Measurements from ENCODE around the gene GPR26.
"Not testable (repeated sequence)": the region's sequence is repeated elsewhere in the genome, so short reads cannot be mapped to it uniquely, and the experiment has no call there.

The GPR26 gene

GRCh38 chr10:123715546-123715945 is 49.4 kb downstream of the GPR26 start:
- no peak for DNase-seq (ENCODE audit: low read depth)

- DNase-seq (ENCODE audit: low read depth): no peak
Observed at GRCh38 chr10:123717336-123717735, 51.2 kb downstream of the GPR26 start.

GRCh38 chr10:123718544-123719060 is 52.4 kb downstream of the GPR26 start:
- DNase-seq (ENCODE audit: low read depth): no peak

- no peak for DNase-seq (ENCODE audit: low read depth)
Observed at GRCh38 chr10:123720536-123720935, 54.4 kb downstream of the GPR26 start.

GRCh38 chr10:123721441-123722049 is 55.4 kb downstream of the GPR26 start:
- no peak for DNase-seq (ENCODE audit: low read depth)

- no peak for DNase-seq (ENCODE audit: low read depth)
Observed at GRCh38 chr10:123722351-123722750, 56.2 kb downstream of the GPR26 start.

- no peak for DNase-seq (ENCODE audit: low read depth)
Observed at GRCh38 chr10:123724747-123725146, 58.6 kb downstream of the GPR26 start.

- DNase-seq (ENCODE audit: low read depth): no peak
Observed at GRCh38 chr10:123726381-123726780, 60.2 kb downstream of the GPR26 start.

GRCh38 chr10:123726836-123727235 is 60.7 kb downstream of the GPR26 start:
- DNase-seq (ENCODE audit: low read depth): no peak

- no peak for DNase-seq (ENCODE audit: low read depth)
Observed at GRCh38 chr10:123729523-123729922, 63.4 kb downstream of the GPR26 start.

- DNase-seq (ENCODE audit: low read depth): not testable (repeated sequence)
Observed at GRCh38 chr10:123736917-123737316, 70.8 kb downstream of the GPR26 start.

GRCh38 chr10:123741146-123741545 is 75.0 kb downstream of the GPR26 start:
- no peak for DNase-seq (ENCODE audit: low read depth)

GRCh38 chr10:123741711-123742110 is 75.6 kb downstream of the GPR26 start:
- DNase-seq (ENCODE audit: low read depth): no peak

GRCh38 chr10:123742751-123743440 is 76.7 kb downstream of the GPR26 start:
- no peak for DNase-seq (ENCODE audit: low read depth)

- DNase-seq (ENCODE audit: low read depth): no peak
Observed at GRCh38 chr10:123743441-123744223, 77.5 kb downstream of the GPR26 start.

- no peak for DNase-seq (ENCODE audit: low read depth)
Observed at GRCh38 chr10:123744224-123744536, 78.0 kb downstream of the GPR26 start.

Data from CMK (cell line).